T47D (cell line): Measurements from ENCODE around the gene SLC1A4.

Experiments used
- DNase-seq, 2 experiments: peaks; one replicate each; pipeline versions ENCODE4 v3.0.0 to v3.0.0-alpha.2; 2011 to 2012; ENCODE audit warnings: low read depth in 1 of 2, low spot score in 1 of 2
- JUND ChIP-seq: IDR thresholded peaks from 2 replicates; pipeline ENCODE4 v1.6.1; 2012; ENCODE audit warnings: low read depth
- in situ Hi-C: cut with HindIII; loops from 2 replicates; pipeline ENCODE4 v1.10.0; 2016; ENCODE audit warnings: low sequenced_read_pairs, low pct_unique_long_range_greater_than_20kb

SLC1A4 gene

GRCh38 chr2:64989126-64989981 lies at the start of gene SLC1A4:
Gene SLC1A4 (plus strand): TSS chr2:64989399. CDS start chr2:64989644, 245 bp downstream.
- in situ Hi-C loops, result no loop called here
- DNase-seq, result peak; percentile 82 to 92
- no peak for TF ChIP-seq JUND

- in situ Hi-C loops, result no loop called here
- no peak for TF ChIP-seq JUND
These were observed 48.1 kb upstream of the SLC1A4 start for GRCh38 chr2:64941143-64941542.

GRCh38 chr2:64941801-64942200 lies 47.4 kb upstream of the SLC1A4 start:
- in situ Hi-C loops, result no loop called here
- TF ChIP-seq JUND, result no peak
- DNase-seq, result no peak

More at GRCh38 chr2:64941143-64941542, 48.1 kb upstream of the SLC1A4 start:
- DNase-seq, result no peak

- no peak for TF ChIP-seq JUND
- in situ Hi-C loops, result no loop called here
- no peak for DNase-seq
These were observed 46.5 kb upstream of the SLC1A4 start for GRCh38 chr2:64942693-64943092.

- no peak for TF ChIP-seq JUND
- no peak for DNase-seq
- in situ Hi-C loops, result no loop called here
These were observed 45.6 kb upstream of the SLC1A4 start for GRCh38 chr2:64943387-64944150.

- TF ChIP-seq JUND, result no peak
- DNase-seq, result no peak
- in situ Hi-C loops, result no loop called here
These were observed 44.7 kb upstream of the SLC1A4 start for GRCh38 chr2:64944484-64944883.

- in situ Hi-C loops, result no loop called here
- DNase-seq, result no peak
- TF ChIP-seq JUND, result no peak
These were observed 43.0 kb upstream of the SLC1A4 start for GRCh38 chr2:64945973-64946768.

GRCh38 chr2:64946769-64947247 lies 42.4 kb upstream of the SLC1A4 start:
- DNase-seq, result no peak
- TF ChIP-seq JUND, result no peak
- in situ Hi-C loops, result no loop called here

- TF ChIP-seq JUND, result no peak
- DNase-seq, result no peak
- in situ Hi-C loops, result no loop called here
These were observed 41.3 kb upstream of the SLC1A4 start for GRCh38 chr2:64947885-64948284.

- peak in 1 of 2 experiments; percentile 45 for DNase-seq
- no peak for TF ChIP-seq JUND
- in situ Hi-C loops, result no loop called here
These were observed 38.7 kb upstream of the SLC1A4 start for GRCh38 chr2:64950226-64951160.

GRCh38 chr2:64951306-64951953 lies 37.8 kb upstream of the SLC1A4 start:
- DNase-seq, result no peak
- in situ Hi-C loops, result no loop called here
- no peak for TF ChIP-seq JUND
